G401 (cell line): ENCODE results near the gene TTC39B. TPM values are rescaled to one million over a fixed set of nuclear protein-coding genes. Genes with fewer than 3 reads are reported as not detected.
A peak's percentile ranks its signal among the peaks of the same experiment; 100 is the strongest.

Experiments
- DNase-seq: peaks from one replicate; pipeline ENCODE4 v3.0.0-alpha.2; 2015; ENCODE audit warnings: low spot score
- in situ Hi-C: cut with HindIII; loops from 2 replicates; pipeline ENCODE4 v1.10.0; 2016; ENCODE audit warnings: low sequenced_read_pairs, mixed read lengths
- total RNA-seq: library from RNA; depleted of rRNA; stranded (reverse); fragments of >200 nt; shearing (Covaris generic); gene quantifications from 2 replicates; pipeline ENCODE4 v1.2.3, GENCODE V29; 2014

The TTC39B gene
- total RNA-seq, 1 experiment from 2014 or later: 2.6 TPM

DNA sequence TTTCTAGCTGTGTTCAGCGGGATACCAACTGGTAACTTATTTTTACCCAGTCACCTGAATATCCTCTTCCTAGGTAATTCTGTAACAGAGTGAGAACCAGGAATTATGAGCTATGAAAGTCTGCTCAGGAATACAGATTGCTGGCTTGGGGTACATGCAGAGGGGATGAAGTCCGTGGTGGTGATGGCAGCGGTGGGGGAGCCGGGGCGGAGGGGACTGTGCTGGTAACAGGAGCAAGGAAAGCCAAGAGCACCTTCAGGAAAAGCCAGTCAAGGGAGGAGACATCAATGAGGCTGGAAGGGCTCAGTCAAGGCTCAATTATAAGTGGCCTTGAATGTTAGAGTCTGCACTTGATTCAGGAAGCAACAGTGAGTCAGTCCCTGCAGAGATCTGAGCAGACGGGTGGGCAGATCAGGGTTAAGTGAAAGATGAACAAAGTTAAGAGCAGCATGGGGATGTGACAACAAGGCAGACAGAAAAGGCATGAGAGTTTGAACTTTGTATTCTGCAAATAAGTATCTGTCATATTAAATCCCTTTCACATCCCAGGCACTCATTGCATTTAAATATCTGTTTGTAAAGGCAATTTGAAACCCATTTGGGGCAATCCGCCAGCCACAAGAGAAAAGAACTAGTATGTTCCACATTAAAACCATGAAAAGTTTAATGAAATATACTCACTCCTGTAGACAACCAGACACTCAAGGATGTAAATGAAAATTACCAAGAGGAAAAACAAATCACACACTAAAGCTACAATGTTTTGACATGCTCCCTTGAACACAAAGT is 101.2 kb downstream of the TTC39B start:
- no peak for DNase-seq
- in situ Hi-C loops: no loop called here

DNA sequence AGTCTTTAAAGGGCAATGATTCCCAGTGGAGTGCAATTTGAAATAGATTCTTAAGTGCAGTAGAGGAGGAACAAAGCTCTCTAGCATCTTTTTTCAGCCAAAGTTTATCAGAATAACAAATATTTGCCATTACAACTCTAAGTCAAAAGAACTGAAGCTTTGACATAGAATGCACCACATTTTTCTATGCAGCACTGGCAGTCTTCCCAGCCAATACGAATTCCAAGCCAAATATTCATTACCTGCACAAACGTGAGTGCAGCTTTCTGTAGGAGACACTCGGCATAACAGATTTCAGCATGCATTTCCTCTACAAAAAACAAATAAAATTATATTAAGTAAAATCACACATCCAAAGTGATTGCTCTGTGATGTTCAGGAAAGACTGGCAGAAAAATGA is 103.4 kb downstream of the TTC39B start:
- peak; percentile 46 for DNase-seq
- in situ Hi-C loops: no loop called here

DNA sequence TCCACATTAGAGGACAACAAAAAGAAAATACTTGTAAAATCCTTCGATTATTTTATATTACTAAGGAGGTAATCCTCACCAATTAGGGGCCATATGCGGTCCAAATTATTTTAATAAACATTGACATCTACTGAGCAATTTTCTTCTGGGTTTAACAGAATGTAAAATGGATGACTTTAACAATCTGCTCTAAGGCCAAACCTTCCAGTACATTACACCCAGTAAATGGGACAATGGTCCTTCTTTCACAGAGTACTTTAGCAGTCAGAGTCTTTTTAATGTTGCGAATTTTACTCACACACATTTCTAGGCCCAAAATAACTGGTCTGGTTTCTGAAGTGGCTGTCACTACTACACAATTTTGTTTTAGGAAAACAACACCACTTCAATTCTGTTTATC is 106.9 kb downstream of the TTC39B start:
- DNase-seq: no peak
- in situ Hi-C loops: no loop called here

DNA sequence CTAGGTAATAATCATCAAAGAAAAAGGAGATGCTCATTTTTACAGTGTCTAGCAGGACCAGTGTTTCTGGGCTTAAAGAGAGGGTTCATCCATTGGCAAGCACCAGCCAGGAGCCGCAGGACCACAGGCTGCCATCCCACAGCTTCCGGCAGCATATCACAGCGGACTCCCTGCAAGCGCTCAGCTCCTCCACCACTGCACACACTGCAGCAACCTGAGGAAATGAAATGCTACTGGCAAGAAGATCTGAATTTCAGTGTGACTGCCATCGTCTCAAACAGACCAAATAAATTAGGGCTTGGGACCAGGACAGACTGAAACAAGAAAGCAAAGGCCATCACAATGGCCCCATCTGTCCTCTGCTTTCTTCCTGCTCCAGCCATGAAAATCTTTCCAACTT is 114.2 kb downstream of the TTC39B start:
- in situ Hi-C loops: no loop called here
- peak; percentile 84 for DNase-seq

DNA sequence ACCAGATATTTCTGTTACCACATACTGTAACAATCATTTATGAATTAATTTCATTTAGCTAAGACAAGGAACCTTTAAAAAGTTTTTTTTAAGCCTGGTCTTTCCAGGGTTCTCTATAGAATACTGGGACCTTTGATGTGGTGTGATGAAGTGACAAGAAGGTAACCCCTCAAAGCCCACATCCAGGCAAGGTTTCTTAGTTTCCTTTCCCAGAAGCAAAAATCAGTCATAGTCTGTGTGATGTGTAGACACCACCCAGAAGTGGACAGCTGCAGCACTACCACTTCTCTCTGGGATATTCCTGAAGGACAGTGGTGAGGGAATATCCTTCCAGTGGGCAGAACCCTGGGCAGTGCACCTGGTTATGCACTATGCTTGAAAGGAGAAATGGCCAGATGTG is 115.6 kb downstream of the TTC39B start:
- no peak for DNase-seq
- in situ Hi-C loops: no loop called here

DNA sequence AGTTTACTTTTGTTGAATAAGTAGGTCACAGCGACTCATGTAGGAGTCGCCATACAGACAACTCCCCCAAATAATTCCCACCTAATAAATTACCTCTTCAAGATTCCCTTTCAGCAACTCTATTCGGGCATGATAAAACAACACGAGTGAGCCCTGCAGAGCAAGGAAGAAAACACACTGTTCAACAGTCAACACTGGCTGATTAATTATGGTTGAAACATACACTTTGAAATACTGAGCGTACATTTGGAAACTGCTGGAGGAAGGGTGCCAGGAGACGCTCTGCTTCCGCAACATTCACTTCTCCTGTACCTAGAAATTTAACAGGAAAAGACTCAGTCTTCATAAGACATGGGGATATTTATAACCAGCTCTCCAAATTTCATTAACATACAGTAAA is 117.5 kb downstream of the TTC39B start:
- in situ Hi-C loops: no loop called here
- DNase-seq: no peak

DNA sequence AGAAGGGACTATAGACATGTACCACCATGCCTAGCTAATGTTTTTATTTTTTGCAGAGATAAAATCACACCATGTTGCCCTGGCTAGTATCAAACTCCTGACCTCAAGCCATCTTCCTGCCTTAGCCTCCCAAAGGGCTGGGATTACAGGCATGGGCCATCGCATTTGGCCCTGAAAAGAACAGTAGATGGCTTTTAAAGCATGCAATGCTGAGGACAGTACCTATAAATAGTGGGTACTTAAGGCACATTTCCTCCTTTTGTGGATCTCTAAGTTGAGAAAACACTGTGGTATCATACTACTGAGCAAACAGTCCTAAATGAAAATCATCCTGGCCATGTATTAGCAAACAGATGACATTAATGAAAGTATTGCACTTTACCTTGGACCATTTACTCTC is 119.4 kb downstream of the TTC39B start:
- DNase-seq: no peak
- in situ Hi-C loops: no loop called here

DNA sequence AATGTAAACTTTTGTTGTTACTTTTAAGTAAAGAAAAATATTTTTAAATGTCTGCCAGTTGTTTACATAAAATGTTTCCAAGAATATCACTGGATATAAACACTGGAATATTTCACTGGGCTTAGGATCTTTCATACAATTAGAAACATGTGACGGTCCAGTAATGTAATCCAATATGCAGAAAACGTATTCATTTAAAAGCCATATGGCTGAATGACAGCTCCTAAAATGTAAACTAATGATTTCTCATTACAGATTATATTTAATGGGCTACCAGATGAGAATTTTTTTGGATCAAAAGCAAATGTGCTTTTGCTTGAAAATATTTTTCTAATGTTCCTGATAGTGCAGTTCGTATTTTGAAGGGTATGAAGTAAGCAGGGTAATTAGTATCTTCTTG is 124.3 kb downstream of the TTC39B start:
- no peak for DNase-seq
- in situ Hi-C loops: no loop called here

DNA sequence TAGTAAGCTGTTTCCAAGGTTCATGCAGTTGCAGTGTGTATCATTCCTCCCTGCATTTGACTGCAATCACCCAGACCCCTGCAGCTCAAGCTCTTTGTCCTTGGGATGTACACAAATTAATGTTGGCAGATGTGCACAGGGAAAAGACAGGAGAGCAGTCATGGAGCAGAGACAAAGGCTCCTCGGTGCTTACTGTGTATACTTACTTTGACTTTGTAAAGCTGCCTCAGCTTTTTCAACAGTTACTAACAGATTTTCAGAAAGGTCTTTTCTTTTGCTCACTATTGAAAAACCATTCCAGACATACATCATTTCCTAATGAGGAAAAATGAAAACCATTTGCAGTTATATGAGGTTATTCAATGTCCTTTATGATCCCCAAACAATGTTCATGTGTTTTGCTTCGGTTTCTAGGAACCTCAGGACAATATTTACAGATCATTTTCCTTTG is 124.9 kb downstream of the TTC39B start:
- DNase-seq: peak; percentile 43
- in situ Hi-C loops: no loop called here

DNA sequence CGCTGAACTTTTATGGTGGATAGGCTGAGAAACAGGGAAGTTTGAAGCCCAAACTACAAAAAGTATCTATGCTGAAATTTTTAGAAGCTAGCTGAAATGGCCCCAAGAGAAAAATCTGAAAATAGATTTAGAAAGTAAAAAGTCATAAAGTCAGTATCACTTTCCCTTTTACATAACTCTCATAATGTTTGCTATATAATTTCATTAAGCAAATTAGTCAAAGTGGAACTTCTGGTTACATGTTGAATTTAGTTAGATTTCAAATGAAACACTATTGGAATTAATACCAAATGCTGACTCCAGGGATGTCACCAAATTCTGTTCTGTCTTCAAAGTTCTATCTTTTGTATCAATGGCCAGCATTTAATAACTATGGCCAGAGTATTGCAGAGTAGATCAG is 126.9 kb downstream of the TTC39B start:
- in situ Hi-C loops: no loop called here

DNA sequence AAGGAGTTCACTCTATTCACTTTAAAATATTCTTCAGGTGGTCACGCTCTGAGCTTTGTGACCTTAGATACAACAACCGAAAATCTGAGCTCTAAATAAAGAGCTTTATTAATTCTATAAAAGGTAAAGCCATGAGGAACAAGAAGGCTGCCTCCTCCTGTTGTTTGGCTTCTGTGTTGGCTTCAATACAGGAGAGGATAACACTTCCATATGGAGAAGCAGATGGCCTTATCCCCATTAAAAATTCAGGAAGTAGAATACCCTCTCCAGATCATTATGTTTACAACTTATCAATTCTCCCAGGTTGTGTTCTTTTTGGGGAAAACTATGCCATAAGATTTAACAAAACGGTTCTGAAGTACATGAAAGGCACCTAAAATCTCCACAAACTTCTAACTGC is 128.4 kb downstream of the TTC39B start:
- in situ Hi-C loops: no loop called here
- peak; percentile 92 for DNase-seq

More for the DNA sequence above, 126.9 kb downstream of the TTC39B start:
- no peak for DNase-seq

DNA sequence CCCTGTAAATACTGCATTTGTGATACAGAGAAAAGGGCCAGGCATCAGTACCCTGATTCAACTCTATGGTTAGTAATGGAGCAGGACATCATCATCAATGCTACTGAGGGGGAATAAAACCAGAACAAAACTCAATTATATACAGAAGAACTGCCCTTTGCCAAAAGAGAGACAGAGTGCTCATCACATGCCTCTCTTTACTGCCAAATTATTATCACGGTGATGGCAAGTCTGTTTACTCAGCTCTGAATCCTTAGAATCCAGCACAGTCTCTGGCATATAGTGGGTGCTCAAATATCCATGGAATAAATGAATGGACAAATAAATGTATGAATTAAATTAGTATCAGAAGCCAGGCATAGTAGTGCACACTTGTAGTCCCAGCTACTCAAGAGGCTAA is 130.2 kb downstream of the TTC39B start:
- peak; percentile 88 for DNase-seq
- in situ Hi-C loops: no loop called here

DNA sequence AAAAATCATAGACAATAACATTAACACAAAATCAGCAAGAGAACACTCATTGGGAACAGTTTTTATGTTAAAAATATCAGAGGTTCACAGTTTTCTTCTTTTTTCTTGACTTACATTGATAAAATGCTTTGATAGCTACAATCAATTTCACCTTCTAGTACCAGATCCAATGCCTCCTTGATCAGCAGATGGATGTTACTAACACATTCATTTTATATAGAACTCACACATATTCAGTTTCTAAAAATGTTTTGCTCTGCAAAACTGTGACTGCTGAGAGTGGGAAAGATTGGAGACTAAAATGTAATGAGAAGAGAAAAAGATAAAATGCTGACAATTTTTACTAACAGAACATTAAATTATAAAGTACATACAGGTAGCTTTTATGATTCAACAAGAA is 143.1 kb downstream of the TTC39B start:
- DNase-seq: no peak
- in situ Hi-C loops: no loop called here

DNA sequence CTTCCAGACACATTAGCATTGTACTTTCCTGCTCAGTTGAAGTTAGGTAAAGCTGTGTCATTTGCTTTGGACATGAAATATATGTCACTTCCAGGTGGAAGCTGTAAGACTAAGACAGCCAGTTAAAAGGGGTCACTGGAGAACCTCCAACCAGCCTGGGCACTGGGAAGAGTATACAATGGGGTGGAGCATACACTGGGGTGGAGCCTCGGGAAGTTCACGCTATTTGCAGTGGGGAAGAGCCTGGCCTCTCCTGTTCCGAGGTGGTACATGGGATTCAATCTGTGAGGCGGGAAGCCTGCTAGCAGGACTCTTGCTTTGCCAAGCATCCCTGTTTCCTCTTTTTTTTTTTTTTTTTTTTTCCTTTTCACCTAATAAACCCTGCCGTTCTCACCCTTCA is 145.3 kb downstream of the TTC39B start:
- in situ Hi-C loops: no loop called here
- no peak for DNase-seq

DNA sequence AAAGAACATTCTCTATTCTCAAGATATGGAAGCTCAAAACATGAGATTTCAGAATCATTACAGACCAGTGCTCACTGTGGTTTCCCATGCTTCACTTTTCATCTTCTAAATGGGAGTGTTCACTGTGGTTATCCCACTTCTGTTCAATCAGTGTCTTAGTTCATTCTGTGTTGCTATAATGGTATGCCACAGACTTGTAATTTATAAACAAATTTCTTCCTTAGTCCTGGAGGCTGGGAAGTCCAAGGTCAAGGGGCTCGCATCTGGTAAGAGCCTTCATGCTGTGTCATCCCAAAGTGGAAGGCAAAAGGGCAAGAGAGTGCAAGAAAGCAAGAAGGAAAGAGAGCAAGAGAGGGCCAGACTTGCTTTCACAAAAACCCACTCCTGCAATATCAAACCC is 146.3 kb downstream of the TTC39B start:
- in situ Hi-C loops: no loop called here
- DNase-seq: no peak

DNA sequence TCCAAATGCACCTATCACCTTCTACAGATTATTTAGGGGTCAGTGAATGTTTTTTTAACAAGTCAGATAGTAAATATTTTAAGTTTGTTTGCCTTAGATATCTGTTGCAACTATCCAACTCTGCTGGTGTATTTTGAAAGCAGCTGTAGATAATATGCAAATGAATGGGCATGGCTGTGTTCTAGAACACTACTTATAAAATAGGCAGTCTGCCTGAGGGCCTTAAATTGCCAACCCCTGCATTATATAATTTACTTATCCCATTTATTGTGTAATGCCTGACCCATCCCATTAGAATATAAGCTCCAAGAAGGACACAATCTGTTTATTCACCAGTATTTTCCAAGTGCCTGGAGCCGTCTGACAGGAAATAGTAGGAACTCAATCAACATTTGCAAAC is 149.0 kb downstream of the TTC39B start:
- in situ Hi-C loops: no loop called here
- DNase-seq: no peak

DNA sequence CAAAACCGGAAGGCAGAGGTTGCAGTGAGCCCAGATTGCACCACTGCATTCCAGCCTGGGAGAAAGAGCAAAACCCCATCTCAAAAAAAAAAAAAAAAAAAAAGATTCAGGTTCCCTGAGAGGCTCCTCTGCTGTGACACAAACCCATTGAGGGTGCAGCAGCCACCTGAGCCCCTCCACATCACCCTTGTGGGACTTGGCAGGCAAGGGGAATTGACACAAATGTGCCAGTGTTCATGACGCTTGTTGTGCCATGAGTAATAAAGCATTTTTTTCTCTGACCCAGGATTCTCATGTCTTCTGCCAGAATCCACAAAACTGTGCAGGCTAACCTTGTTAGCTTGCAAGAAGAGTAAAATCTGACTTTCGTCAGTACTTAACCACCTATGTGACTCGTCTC is 149.6 kb downstream of the TTC39B start:
- in situ Hi-C loops: no loop called here
- no peak for DNase-seq

DNA sequence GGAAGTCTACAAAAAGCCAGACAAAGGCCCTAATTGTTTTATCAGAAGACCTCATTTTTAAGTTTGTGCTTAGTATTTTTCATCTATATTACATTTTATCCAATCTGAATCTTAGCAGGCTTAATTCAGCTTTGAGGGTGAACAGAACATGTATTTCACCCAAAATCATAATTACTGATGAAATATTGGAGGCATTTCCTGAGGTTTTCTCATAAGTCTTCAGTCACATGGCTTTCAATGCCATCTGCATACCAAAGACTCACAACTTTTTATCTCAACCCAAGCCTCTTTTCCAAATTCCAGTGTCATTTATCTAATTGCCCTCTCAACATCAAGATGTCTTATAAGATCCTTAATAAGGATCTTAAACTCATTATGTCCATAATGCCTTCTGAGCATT is 150.8 kb downstream of the TTC39B start:
- in situ Hi-C loops: no loop called here
- DNase-seq: no peak

DNA sequence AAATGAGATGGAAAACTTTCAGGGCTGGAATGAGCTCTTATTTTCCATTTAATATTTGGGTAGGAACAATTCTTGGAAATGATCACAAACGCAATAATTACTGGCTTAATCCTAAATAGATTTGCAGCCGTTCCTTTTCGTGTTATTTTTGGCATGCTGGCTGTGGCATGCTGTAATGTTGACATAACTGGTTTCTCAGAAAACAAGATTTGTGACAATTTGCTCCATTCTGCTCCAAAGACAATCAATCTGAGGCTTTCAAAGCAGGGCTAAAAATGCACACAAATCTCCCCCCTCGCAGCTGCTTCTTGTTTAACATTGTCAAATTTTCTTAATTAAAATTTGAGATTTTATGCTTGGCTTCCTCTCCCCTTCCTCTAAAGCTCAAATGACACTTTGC is 151.2 kb downstream of the TTC39B start:
- in situ Hi-C loops: no loop called here
- DNase-seq: peak; percentile 36

DNA sequence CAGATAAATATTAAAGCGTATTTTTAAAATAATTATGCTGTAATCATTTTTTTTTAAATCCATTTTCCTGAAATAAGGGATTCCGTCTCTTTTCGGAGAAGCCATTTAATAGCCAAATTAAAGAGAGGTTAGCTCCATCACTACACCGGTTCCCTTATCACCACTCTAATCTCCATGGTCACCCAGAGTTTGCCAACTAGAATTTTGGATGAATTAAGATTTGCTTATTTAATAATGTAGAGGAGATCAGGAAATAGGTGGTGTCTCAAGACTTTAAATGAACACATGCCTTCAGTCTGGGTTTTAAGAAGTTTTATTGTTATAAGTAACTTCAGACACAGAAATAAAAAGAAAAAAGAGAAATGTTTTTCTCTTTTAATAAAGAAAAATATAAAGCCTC is 151.7 kb downstream of the TTC39B start:
- in situ Hi-C loops: no loop called here
- no peak for DNase-seq

DNA sequence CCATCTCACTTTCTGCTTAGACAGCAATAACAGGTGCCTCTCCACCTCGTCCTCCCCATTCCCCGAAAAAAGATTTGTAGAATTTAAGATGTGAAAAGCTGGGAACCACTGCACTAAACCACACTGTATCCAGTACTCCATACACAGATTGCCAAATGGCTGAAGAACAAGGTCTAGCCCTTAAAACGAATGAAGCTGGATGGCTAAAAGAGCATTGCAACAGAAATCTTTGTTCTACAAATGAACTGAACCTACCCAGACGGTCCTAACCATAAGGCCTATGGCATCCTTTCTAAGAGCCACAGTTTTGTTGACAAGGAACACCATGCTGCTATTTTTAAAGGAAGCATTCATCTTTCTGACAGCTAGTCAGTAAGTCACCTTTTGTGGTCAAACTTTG is 152.3 kb downstream of the TTC39B start:
- DNase-seq: no peak
- in situ Hi-C loops: no loop called here
